OCI-LY7 (cell line): Measurements from ENCODE around the gene HPN. TPM values are rescaled to one million over a fixed set of nuclear protein-coding genes. Genes with fewer than 3 reads are reported as not detected.

Source experiments
- BruUV-seq: library from RNA; stranded (reverse); fragments of 400-500 nt; replicated peaks from 2 replicates; lab custom pipeline; 2021; lab: Mats Ljungman, UMichigan
- CTCF ChIA-PET: fragments of 300-600 bp; sonication (Branson Sonifier 250); formaldehyde crosslinking; loops from one replicate; lab custom pipeline; 2022; ENCODE audit warnings: antibody characterized with exemption; ENCODE audit not compliant: unreplicated experiment; lab: Charles Lee
- POLR2A ChIA-PET: fragments of 300-600 bp; sonication (Branson Sonifier 250); formaldehyde crosslinking; loops from one replicate; lab custom pipeline; 2022; ENCODE audit warnings: antibody characterized with exemption; lab: Charles Lee
- DNase-seq: peaks from one replicate; pipeline ENCODE4 v3.0.0-alpha.2; 2015; ENCODE audit warnings: low spot score
- H2AFZ ChIP-seq: fragments of 200-600 bp; sonication (generic), shearing (Covaris generic); 2 replicates; pipeline ENCODE4 v1.6.1; 2014; ENCODE audit warnings: mild to moderate bottlenecking, antibody characterized with exemption, low read length, moderate library complexity
- H3K27ac ChIP-seq: fragments of 200-600 bp; sonication (generic); 2 replicates; pipeline ENCODE4 v1.5.1; 2014; ENCODE audit warnings: mixed run types, low read depth, mild to moderate bottlenecking, moderate library complexity, low read length, inconsistent platforms; ENCODE audit not compliant: poor library complexity, severe bottlenecking
- H3K36me3 ChIP-seq: fragments of 200-600 bp; sonication (generic); 2 replicates; pipeline ENCODE4 v1.6.1; 2014; ENCODE audit warnings: mild to moderate bottlenecking, antibody characterized with exemption, low read length, moderate library complexity, mixed read lengths; ENCODE audit not compliant: insufficient read depth
- H3K4me1 ChIP-seq: fragments of 200-600 bp; sonication (generic); 2 replicates; pipeline ENCODE4 v1.5.1; 2014; ENCODE audit warnings: mild to moderate bottlenecking, low read length; ENCODE audit not compliant: insufficient read depth, poor library complexity, severe bottlenecking
- H3K4me2 ChIP-seq: fragments of 200-600 bp; sonication (generic); 2 replicates; pipeline ENCODE4 v1.6.1; 2014; ENCODE audit warnings: mild to moderate bottlenecking, low read length
- H3K4me3 ChIP-seq: fragments of 200-600 bp; sonication (generic); 2 replicates; pipeline ENCODE4 v1.5.1; 2014; ENCODE audit warnings: mild to moderate bottlenecking, low read depth, low read length; ENCODE audit not compliant: poor library complexity, severe bottlenecking
- H3K79me2 ChIP-seq: fragments of 200-600 bp; sonication (generic); 2 replicates; pipeline ENCODE4 v1.6.1; 2016; ENCODE audit warnings: low read depth, mild to moderate bottlenecking, low read length, moderate library complexity, mixed read lengths; ENCODE audit not compliant: insufficient read depth
- H3K9me2 ChIP-seq: fragments of 200-600 bp; sonication (generic); 2 replicates; pipeline ENCODE4 v1.6.1; 2016; ENCODE audit warnings: mild to moderate bottlenecking, low read length, mixed read lengths; ENCODE audit not compliant: insufficient read depth
- H3K9me3 ChIP-seq: fragments of 200-600 bp; sonication (generic); 2 replicates; pipeline ENCODE4 v1.6.1; 2014; ENCODE audit warnings: mild to moderate bottlenecking, mixed run types, low read length, mixed read lengths
- H4K20me1 ChIP-seq: fragments of 200-600 bp; sonication (generic); 2 replicates; pipeline ENCODE4 v1.6.1; 2014; ENCODE audit warnings: mild to moderate bottlenecking, antibody characterized with exemption, low read length, moderate library complexity, mixed read lengths; ENCODE audit not compliant: insufficient read depth
- EZH2phosphoT487 ChIP-seq: fragments of 200-600 bp; sonication (generic); IDR thresholded peaks from 2 replicates; pipeline ENCODE4 v1.6.1; 2018; ENCODE audit warnings: low read depth, borderline replicate concordance, mild to moderate bottlenecking, mixed run types, antibody characterized with exemption, low read length, moderate library complexity, mixed read lengths
- intact Hi-C: fragments of 100-400 bp; cut with micrococcal nuclease; formaldehyde crosslinking; loops from one replicate; pipeline ENCODE4 v1.10.0; 2022; ENCODE audit not compliant: unreplicated experiment
- total RNA-seq, 2 experiments: library from RNA; depleted of rRNA in 1 of 2; stranded (reverse); fragments of >200 nt in 1 of 2; shearing (Covaris generic) in 1 of 2; gene quantifications; 2 replicates each; pipeline ENCODE4 v1.2.3, GENCODE V29; 2014 to 2022
- TF ChIP-seq, protein P1 (sequence below): fragments of 200-600 bp; sonication (generic); conservative IDR thresholded peaks from 2 replicates; pipeline ENCODE4 v1.5.1; 2014; ENCODE audit warnings: mild to moderate bottlenecking, antibody characterized with exemption, low read length, moderate library complexity, mixed read lengths

Gene HPN
- total RNA-seq, 2 experiments from 2014 or later, result 0.17 to 0.19 TPM

GRCh38 chr19:35042056-35042730 lies 672 bp downstream of the HPN start:
- Histone ChIP-seq H3K79me2 (no peaks in the 10 kb centered on the region), H2AFZ (no peak overlapping the region), H3K36me3 (no peaks in the 10 kb centered on the region), H3K4me1 (peaks cover 19% of the 10 kb centered on the region), H4K20me1 (no peaks in the 10 kb centered on the region), H3K4me3 (no peak overlapping the region), H3K9me2 (no peaks in the 10 kb centered on the region), H3K4me2 (no peak overlapping the region), H3K27ac (no peak overlapping the region), H3K9me3 (no peaks in the 10 kb centered on the region)
- POLR2A ChIA-PET, result no interaction called here
- CTCF ChIA-PET, result interaction anchor here (0.5 kb wide), 1 partner anchor 99 kb away, joined by 3 read pairs; no protein-coding TSS in a partner anchor
- TF ChIP-seq EZH2phosphoT487, result no peak
- TF ChIP-seq, protein P1, sequence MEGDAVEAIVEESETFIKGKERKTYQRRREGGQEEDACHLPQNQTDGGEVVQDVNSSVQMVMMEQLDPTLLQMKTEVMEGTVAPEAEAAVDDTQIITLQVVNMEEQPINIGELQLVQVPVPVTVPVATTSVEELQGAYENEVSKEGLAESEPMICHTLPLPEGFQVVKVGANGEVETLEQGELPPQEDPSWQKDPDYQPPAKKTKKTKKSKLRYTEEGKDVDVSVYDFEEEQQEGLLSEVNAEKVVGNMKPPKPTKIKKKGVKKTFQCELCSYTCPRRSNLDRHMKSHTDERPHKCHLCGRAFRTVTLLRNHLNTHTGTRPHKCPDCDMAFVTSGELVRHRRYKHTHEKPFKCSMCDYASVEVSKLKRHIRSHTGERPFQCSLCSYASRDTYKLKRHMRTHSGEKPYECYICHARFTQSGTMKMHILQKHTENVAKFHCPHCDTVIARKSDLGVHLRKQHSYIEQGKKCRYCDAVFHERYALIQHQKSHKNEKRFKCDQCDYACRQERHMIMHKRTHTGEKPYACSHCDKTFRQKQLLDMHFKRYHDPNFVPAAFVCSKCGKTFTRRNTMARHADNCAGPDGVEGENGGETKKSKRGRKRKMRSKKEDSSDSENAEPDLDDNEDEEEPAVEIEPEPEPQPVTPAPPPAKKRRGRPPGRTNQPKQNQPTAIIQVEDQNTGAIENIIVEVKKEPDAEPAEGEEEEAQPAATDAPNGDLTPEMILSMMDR, result no peak
- intact Hi-C loops, result no loop called here
- no TSS peak for BruUV-seq
- no peak for DNase-seq

GRCh38 chr19:35042954-35043604 lies 1.6 kb downstream of the HPN start:
- Histone ChIP-seq H3K9me2 (no peaks in the 10 kb centered on the region), H2AFZ (no peak overlapping the region), H4K20me1 (no peaks in the 10 kb centered on the region), H3K27ac (no peak overlapping the region), H3K36me3 (no peaks in the 10 kb centered on the region), H3K4me1 (peaks cover 16% of the 10 kb centered on the region), H3K79me2 (no peaks in the 10 kb centered on the region), H3K4me3 (no peak overlapping the region), H3K9me3 (no peaks in the 10 kb centered on the region), H3K4me2 (no peak overlapping the region)
- intact Hi-C loops, result no loop called here
- ChIA-PET CTCF (interaction anchor here (0.9 kb wide), 1 partner anchor 23 kb away, joined by 4 read pairs; no protein-coding TSS in a partner anchor), POLR2A (no interaction called here)
- no TSS peak for BruUV-seq
- TF ChIP-seq EZH2phosphoT487, result no peak
- TF ChIP-seq, protein P1, result no peak
- no peak for DNase-seq

DNA sequence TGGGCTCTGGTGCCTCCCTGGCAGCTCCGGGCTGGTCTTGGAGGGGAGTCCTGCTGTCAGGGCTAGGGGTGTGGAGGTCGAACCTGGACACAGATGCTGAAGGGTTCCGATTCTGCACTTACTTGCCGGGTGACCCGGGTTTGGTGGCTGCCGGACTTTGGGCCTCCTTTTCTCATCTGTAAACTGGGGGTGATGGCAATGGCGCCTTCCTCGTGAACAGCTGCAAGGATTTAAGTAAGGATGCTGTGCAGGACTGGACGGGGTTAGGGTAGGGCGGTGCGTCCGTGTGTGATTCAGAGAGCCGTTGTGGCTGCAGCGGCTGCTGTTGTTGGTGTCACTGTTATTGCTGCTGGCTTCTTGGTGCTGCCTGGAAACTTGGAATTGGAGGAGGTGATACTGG lies 2.4 kb downstream of the HPN start:
- ChIA-PET POLR2A (no interaction called here), CTCF (interaction anchor here (0.5 to 0.9 kb wide), 2 partner anchors 23 to 173 kb away, joined by 3 to 4 read pairs; no protein-coding TSS in a partner anchor)
- H3K36me3 ChIP-seq, result no peaks in the 10 kb centered on the region
- no TSS peak for BruUV-seq
- DNase-seq, result no peak
- intact Hi-C loops, result loop anchor here (1.0 to 2.0 kb wide), 2 partner anchors 46 to 71 kb away; no protein-coding TSS in a partner anchor
- H3K4me1 ChIP-seq, result peaks cover 11% of the 10 kb centered on the region
- no peak overlapping the region for H3K4me3 ChIP-seq
- TF ChIP-seq, protein P1, result no peak
- no peaks in the 10 kb centered on the region for H3K9me2 ChIP-seq
- no peaks in the 10 kb centered on the region for H3K79me2 ChIP-seq
- H4K20me1 ChIP-seq, result no peaks in the 10 kb centered on the region
- no peaks in the 10 kb centered on the region for H3K9me3 ChIP-seq
- no peak overlapping the region for H3K4me2 ChIP-seq
- no peak overlapping the region for H2AFZ ChIP-seq
- H3K27ac ChIP-seq, result no peak overlapping the region
